Measurements from ENCODE around the gene SLC44A1. TPM values are rescaled to one million over a fixed set of nuclear protein-coding genes. Genes with fewer than 3 reads are reported as not detected.

Gene SLC44A1
- total and polyA plus RNA-seq, 5 donors from 2014 or later = 5.8 to 19.8 (median 13.4) TPM

DNA sequence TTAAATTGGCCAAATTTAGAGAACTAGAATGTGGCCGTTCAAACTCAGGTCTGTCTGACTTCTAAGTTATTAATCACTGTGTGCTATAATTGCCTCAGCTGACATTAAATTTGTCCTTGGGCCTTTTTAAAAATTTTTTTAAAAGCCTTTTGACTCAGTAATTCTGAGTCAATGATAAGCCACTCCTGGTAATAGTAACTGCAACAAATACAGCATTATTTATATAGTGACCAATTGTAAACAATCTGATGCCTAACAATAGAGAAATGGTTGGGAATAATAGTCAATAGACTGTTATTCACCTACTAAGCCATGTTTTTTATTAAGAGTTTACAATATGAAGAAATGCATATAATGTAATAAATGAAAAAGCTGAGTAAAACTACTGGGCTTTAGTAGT is 132.4 kb downstream of the SLC44A1 start:
- ATAC-seq (ENCODE audit: low read depth in 2 of 2) = no peak
- Histone ChIP-seq H3K9me3 (ENCODE audit: control insufficient read depth in 2 of 2, low read length in 2 of 2) (no peaks in the 10 kb centered on the region), H3K27ac (ENCODE audit: insufficient read depth, low read length, poor library complexity, severe bottlenecking) (no peak overlapping the region), H3K4me1 (ENCODE audit: control insufficient read depth, insufficient read depth, low read length, poor library complexity, severe bottlenecking) (no peaks in the 10 kb centered on the region), H3K36me3 (ENCODE audit: control insufficient read depth, insufficient read depth, low read length) (no peaks in the 10 kb centered on the region), H3K27me3 (ENCODE audit: control insufficient read depth, insufficient read depth, low read length) (no peaks in the 10 kb centered on the region), H3K4me3 (ENCODE audit: low read depth, low read length) (no peak overlapping the region)
- no peak for DNase-seq
- Mint-ChIP-seq H3K4me1 (peaks cover 0 to 5% (median 0%) of the 10 kb centered on the region in 4 donors), H3K4me3 (no peak overlapping the region), H3K27ac (no peak overlapping the region), H3K36me3 (peaks cover 22% of the 10 kb centered on the region), H3K9me3 (peaks cover 0 to 3% (median 0%) of the 10 kb centered on the region in 7 donors), H3K27me3 (no peaks in the 10 kb centered on the region)

- Mint-ChIP-seq H3K4me3 (peak overlapping the region; percentile 81 to 91 (median 90)), H3K27me3 (no peaks in the 10 kb centered on the region), H3K36me3 (peaks cover 3% of the 10 kb centered on the region), H3K4me1 (peaks cover 10 to 24% (median 18%) of the 10 kb centered on the region in 4 donors), H3K27ac (peak overlapping the region; percentile 72 to 93 (median 92)), H3K9me3 (no peaks in the 10 kb centered on the region)
- Histone ChIP-seq H3K27ac (ENCODE audit: insufficient read depth, low read length, poor library complexity, severe bottlenecking) (no peak overlapping the region), H3K36me3 (ENCODE audit: control insufficient read depth, insufficient read depth, low read length) (no peaks in the 10 kb centered on the region), H3K27me3 (ENCODE audit: control insufficient read depth, insufficient read depth, low read length) (no peaks in the 10 kb centered on the region), H3K4me3 (ENCODE audit: low read depth, low read length) (peak overlapping the region; percentile 89), H3K4me1 (ENCODE audit: control insufficient read depth, insufficient read depth, low read length, poor library complexity, severe bottlenecking) (peaks cover 6% of the 10 kb centered on the region), H3K9me3 (ENCODE audit: control insufficient read depth in 2 of 2, low read length in 2 of 2) (no peaks in the 10 kb centered on the region)
- peak in 2 of 3 donors; percentile 32 to 68 for DNase-seq
- peak; percentile 74 to 81 for ATAC-seq (ENCODE audit: low read depth in 2 of 2)
These were observed 141.0 kb downstream of the SLC44A1 start for GRCh38 chr9:105385381-105385985.

DNA sequence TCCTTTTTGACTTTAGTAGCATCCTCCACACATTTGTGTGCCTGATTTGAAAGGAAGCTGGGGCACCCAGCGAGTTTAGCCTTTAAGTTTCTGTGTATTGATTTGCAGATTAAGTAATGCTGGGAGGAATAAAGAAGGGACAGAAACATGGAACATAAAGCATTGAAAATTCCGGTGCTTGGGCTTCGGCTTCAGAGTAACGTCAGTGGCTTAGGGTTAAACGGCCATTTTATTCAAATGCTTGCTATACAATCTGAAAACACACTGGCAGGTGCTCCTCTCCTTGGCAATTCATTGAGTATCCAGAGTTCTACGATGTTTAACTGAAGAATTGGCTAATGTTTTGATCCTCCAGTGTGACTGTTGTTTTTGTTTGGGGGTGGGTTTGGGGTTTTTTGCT is 145.3 kb downstream of the SLC44A1 start:
- peaks cover 6% of the 10 kb centered on the region for H3K4me1 ChIP-seq (ENCODE audit: control insufficient read depth, insufficient read depth, low read length, poor library complexity, severe bottlenecking)
- H3K4me3 ChIP-seq (ENCODE audit: low read depth, low read length) = no peak overlapping the region
- Mint-ChIP-seq H3K27me3 (no peaks in the 10 kb centered on the region), H3K36me3 (no peaks in the 10 kb centered on the region), H3K9me3 (no peaks in the 10 kb centered on the region), H3K4me1 (peaks cover 8 to 21% (median 14%) of the 10 kb centered on the region in 4 donors), H3K27ac (no peak overlapping the region), H3K4me3 (no peak overlapping the region)
- H3K27ac ChIP-seq (ENCODE audit: insufficient read depth, low read length, poor library complexity, severe bottlenecking) = no peak overlapping the region
- H3K36me3 ChIP-seq (ENCODE audit: control insufficient read depth, insufficient read depth, low read length) = no peaks in the 10 kb centered on the region
- H3K27me3 ChIP-seq (ENCODE audit: control insufficient read depth, insufficient read depth, low read length) = no peaks in the 10 kb centered on the region
- H3K9me3 ChIP-seq (ENCODE audit: control insufficient read depth in 2 of 2, low read length in 2 of 2) = no peaks in the 10 kb centered on the region
- ATAC-seq (ENCODE audit: low read depth in 2 of 2) (no peak), DNase-seq (no peak)

DNA sequence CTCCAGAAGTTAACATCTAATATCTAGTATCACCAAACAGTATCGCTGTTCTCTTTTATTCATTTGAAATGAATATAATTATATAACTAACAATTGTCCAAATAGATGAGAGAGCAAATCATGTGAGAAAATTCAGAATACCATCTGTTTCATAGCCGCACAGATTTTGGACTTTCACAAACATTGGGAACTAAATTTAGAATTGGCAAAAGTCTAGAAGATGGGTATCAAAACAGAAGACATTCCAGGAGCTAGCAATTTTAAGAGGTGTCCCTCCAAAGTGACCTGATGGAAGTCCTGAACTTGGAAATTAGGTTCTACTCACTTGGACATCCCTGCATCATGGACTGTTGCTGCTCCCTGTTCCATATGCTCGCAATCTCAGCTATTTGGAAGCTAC is 146.4 kb downstream of the SLC44A1 start:
- H3K36me3 ChIP-seq (ENCODE audit: control insufficient read depth, insufficient read depth, low read length) = no peaks in the 10 kb centered on the region
- no peaks in the 10 kb centered on the region for H3K9me3 Mint-ChIP-seq
- no peaks in the 10 kb centered on the region for H3K27me3 ChIP-seq (ENCODE audit: control insufficient read depth, insufficient read depth, low read length)
- peaks cover under 1 to 11% (median 4%) of the 10 kb centered on the region in 4 donors for H3K4me1 Mint-ChIP-seq
- H3K27ac ChIP-seq (ENCODE audit: insufficient read depth, low read length, poor library complexity, severe bottlenecking) = no peak overlapping the region
- no peak overlapping the region for H3K27ac Mint-ChIP-seq
- H3K27me3 Mint-ChIP-seq = peaks cover 1% of the 10 kb centered on the region
- ATAC-seq (ENCODE audit: low read depth in 2 of 2) (no peak), DNase-seq (no peak)
- H3K9me3 ChIP-seq (ENCODE audit: control insufficient read depth in 2 of 2, low read length in 2 of 2) = no peaks in the 10 kb centered on the region
- H3K36me3 Mint-ChIP-seq = no peaks in the 10 kb centered on the region
- H3K4me3 Mint-ChIP-seq = no peak overlapping the region
- no peak overlapping the region for H3K4me3 ChIP-seq (ENCODE audit: low read depth, low read length)
- peaks cover 2% of the 10 kb centered on the region for H3K4me1 ChIP-seq (ENCODE audit: control insufficient read depth, insufficient read depth, low read length, poor library complexity, severe bottlenecking)

DNA sequence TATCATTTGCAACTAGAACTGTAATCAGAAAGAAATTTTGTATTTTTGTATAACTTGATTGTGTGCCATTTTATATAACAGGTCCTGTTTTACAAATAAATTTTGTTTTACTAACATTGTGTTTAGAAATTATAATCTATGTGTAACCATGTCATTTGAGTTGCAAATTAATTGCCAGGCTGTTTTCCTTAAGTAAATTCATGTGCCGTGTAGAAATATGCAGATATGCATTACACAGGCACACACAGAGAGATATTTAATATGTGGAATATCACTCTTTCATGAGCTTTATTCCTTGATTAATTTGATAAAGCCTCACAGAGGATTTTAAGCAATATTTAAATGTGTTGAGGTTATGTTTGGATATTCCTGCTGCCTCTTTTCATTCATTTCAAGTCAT is 146.8 kb downstream of the SLC44A1 start:
- Mint-ChIP-seq H3K4me1 (peaks cover 0 to 7% (median 3%) of the 10 kb centered on the region in 4 donors), H3K4me3 (no peak overlapping the region), H3K27ac (no peak overlapping the region), H3K27me3 (peaks cover 6% of the 10 kb centered on the region), H3K9me3 (no peaks in the 10 kb centered on the region), H3K36me3 (no peaks in the 10 kb centered on the region)
- ATAC-seq (ENCODE audit: low read depth in 2 of 2) = no peak
- no peak overlapping the region for H3K27ac ChIP-seq (ENCODE audit: insufficient read depth, low read length, poor library complexity, severe bottlenecking)
- H3K36me3 ChIP-seq (ENCODE audit: control insufficient read depth, insufficient read depth, low read length) = no peaks in the 10 kb centered on the region
- no peaks in the 10 kb centered on the region for H3K9me3 ChIP-seq (ENCODE audit: control insufficient read depth in 2 of 2, low read length in 2 of 2)
- no peak for DNase-seq
- H3K4me1 ChIP-seq (ENCODE audit: control insufficient read depth, insufficient read depth, low read length, poor library complexity, severe bottlenecking) = no peaks in the 10 kb centered on the region
- H3K4me3 ChIP-seq (ENCODE audit: low read depth, low read length) = no peak overlapping the region
- no peaks in the 10 kb centered on the region for H3K27me3 ChIP-seq (ENCODE audit: control insufficient read depth, insufficient read depth, low read length)

DNA sequence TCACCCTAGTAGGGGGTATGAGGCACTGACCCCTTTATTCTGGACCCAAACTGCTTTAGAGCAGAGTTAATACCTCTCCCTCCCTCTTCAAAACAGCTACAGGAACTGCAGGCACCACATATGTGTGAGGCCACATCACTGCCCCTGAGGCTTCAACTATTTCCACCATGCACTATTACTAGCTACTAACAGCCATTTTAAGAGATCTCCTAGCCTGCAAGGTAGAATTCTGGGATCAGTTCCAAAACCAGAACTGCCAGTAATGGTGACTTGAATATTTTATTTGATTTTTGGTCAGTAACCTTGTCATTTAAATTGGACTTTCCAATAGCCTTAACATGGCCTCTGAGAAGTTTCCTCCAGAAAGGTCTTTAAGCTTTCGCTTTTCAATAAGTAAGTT is 148.1 kb downstream of the SLC44A1 start:
- H3K9me3 ChIP-seq (ENCODE audit: control insufficient read depth in 2 of 2, low read length in 2 of 2) = no peaks in the 10 kb centered on the region
- no peaks in the 10 kb centered on the region for H3K27me3 ChIP-seq (ENCODE audit: control insufficient read depth, insufficient read depth, low read length)
- Mint-ChIP-seq H3K27me3 (peaks cover 6% of the 10 kb centered on the region), H3K4me3 (no peak overlapping the region), H3K9me3 (no peaks in the 10 kb centered on the region), H3K4me1 (peaks cover 0 to 5% (median under 1%) of the 10 kb centered on the region in 4 donors), H3K36me3 (no peaks in the 10 kb centered on the region), H3K27ac (no peak overlapping the region)
- no peak for ATAC-seq (ENCODE audit: low read depth in 2 of 2)
- no peaks in the 10 kb centered on the region for H3K36me3 ChIP-seq (ENCODE audit: control insufficient read depth, insufficient read depth, low read length)
- H3K4me1 ChIP-seq (ENCODE audit: control insufficient read depth, insufficient read depth, low read length, poor library complexity, severe bottlenecking) = no peaks in the 10 kb centered on the region
- H3K27ac ChIP-seq (ENCODE audit: insufficient read depth, low read length, poor library complexity, severe bottlenecking) = no peak overlapping the region
- H3K4me3 ChIP-seq (ENCODE audit: low read depth, low read length) = no peak overlapping the region
- DNase-seq = no peak

GRCh38 chr9:105393576-105394344 is 149.3 kb downstream of the SLC44A1 start:
- DNase-seq = no peak
- H3K36me3 Mint-ChIP-seq = no peaks in the 10 kb centered on the region
- Histone ChIP-seq H3K4me3 (ENCODE audit: low read depth, low read length) (no peak overlapping the region), H3K36me3 (ENCODE audit: control insufficient read depth, insufficient read depth, low read length) (no peaks in the 10 kb centered on the region), H3K9me3 (ENCODE audit: control insufficient read depth in 2 of 2, low read length in 2 of 2) (no peaks in the 10 kb centered on the region), H3K27me3 (ENCODE audit: control insufficient read depth, insufficient read depth, low read length) (no peaks in the 10 kb centered on the region), H3K4me1 (ENCODE audit: control insufficient read depth, insufficient read depth, low read length, poor library complexity, severe bottlenecking) (no peaks in the 10 kb centered on the region), H3K27ac (ENCODE audit: insufficient read depth, low read length, poor library complexity, severe bottlenecking) (no peak overlapping the region)
- no peak overlapping the region for H3K4me3 Mint-ChIP-seq
- peaks cover 0 to 4% (median 0%) of the 10 kb centered on the region in 4 donors for H3K4me1 Mint-ChIP-seq
- ATAC-seq (ENCODE audit: low read depth in 2 of 2) = no peak
- peaks cover 17% of the 10 kb centered on the region for H3K27me3 Mint-ChIP-seq
- no peaks in the 10 kb centered on the region for H3K9me3 Mint-ChIP-seq
- H3K27ac Mint-ChIP-seq = no peak overlapping the region

- Mint-ChIP-seq H3K4me1 (no peaks in the 10 kb centered on the region), H3K27me3 (peaks cover 19% of the 10 kb centered on the region), H3K27ac (no peak overlapping the region), H3K36me3 (no peaks in the 10 kb centered on the region), H3K9me3 (no peaks in the 10 kb centered on the region), H3K4me3 (no peak overlapping the region)
- Histone ChIP-seq H3K4me3 (ENCODE audit: low read depth, low read length) (no peak overlapping the region), H3K9me3 (ENCODE audit: control insufficient read depth in 2 of 2, low read length in 2 of 2) (no peaks in the 10 kb centered on the region), H3K27ac (ENCODE audit: insufficient read depth, low read length, poor library complexity, severe bottlenecking) (no peak overlapping the region), H3K36me3 (ENCODE audit: control insufficient read depth, insufficient read depth, low read length) (no peaks in the 10 kb centered on the region), H3K27me3 (ENCODE audit: control insufficient read depth, insufficient read depth, low read length) (no peaks in the 10 kb centered on the region), H3K4me1 (ENCODE audit: control insufficient read depth, insufficient read depth, low read length, poor library complexity, severe bottlenecking) (no peaks in the 10 kb centered on the region)
- ATAC-seq (ENCODE audit: low read depth in 2 of 2) (no peak), DNase-seq (no peak)
These were observed 152.0 kb downstream of the SLC44A1 start for GRCh38 chr9:105396441-105396840.

All from CD4-positive, CD25-positive, alpha-beta regulatory T cell (primary cell).